ENCODE results near the gene CEP112. TPM values are rescaled to one million over a fixed set of nuclear protein-coding genes. Genes with fewer than 3 reads are reported as not detected.

The CEP112 gene
- polyA plus RNA-seq, 1 donor from 2014 or later = 6.0 TPM

GRCh38 chr17:65852911-65853310, 339.0 kb downstream of the CEP112 start:
- Histone ChIP-seq H3K79me2 (replicated peaks; ENCODE audit: insufficient read depth, low read length) (no peaks in the 10 kb centered on the region), H3K36me3 (ENCODE audit: insufficient read depth, low read length) (no peaks in the 10 kb centered on the region), H3K27ac (ENCODE audit: low read length) (no peak overlapping the region), H3K9me2 (ENCODE audit: insufficient read depth, low read length) (no peaks in the 10 kb centered on the region), H3K4me3 (ENCODE audit: low read length) (no peak overlapping the region), H3K9ac (ENCODE audit: low read length) (no peak overlapping the region), H4K20me1 (ENCODE audit: insufficient read depth) (no peaks in the 10 kb centered on the region), H2AFZ (ENCODE audit: low read depth, low read length) (no peak overlapping the region), H3K9me3 (ENCODE audit: low read length) (no peaks in the 10 kb centered on the region), H3K4me2 (ENCODE audit: low read length) (no peak overlapping the region), H3F3A (ENCODE audit: insufficient read depth, low read length, poor library complexity, severe bottlenecking) (no peaks in the 10 kb centered on the region), H3K27me3 (ENCODE audit: insufficient read depth, low read depth, low read length) (no peaks in the 10 kb centered on the region)
- TF ChIP-seq EZH2 (IDR thresholded peaks at IDR 0.05; ENCODE audit: borderline replicate concordance, insufficient read depth, low read length, poor library complexity, severe bottlenecking) = no peak
- TF ChIP-seq EP300 (conservative IDR thresholded peaks at IDR 0.05; ENCODE audit: poor library complexity, severe bottlenecking) = no peak
- TF ChIP-seq POLR2AphosphoS5 (IDR thresholded peaks at IDR 0.05) = no peak
- TF ChIP-seq, protein P1, sequence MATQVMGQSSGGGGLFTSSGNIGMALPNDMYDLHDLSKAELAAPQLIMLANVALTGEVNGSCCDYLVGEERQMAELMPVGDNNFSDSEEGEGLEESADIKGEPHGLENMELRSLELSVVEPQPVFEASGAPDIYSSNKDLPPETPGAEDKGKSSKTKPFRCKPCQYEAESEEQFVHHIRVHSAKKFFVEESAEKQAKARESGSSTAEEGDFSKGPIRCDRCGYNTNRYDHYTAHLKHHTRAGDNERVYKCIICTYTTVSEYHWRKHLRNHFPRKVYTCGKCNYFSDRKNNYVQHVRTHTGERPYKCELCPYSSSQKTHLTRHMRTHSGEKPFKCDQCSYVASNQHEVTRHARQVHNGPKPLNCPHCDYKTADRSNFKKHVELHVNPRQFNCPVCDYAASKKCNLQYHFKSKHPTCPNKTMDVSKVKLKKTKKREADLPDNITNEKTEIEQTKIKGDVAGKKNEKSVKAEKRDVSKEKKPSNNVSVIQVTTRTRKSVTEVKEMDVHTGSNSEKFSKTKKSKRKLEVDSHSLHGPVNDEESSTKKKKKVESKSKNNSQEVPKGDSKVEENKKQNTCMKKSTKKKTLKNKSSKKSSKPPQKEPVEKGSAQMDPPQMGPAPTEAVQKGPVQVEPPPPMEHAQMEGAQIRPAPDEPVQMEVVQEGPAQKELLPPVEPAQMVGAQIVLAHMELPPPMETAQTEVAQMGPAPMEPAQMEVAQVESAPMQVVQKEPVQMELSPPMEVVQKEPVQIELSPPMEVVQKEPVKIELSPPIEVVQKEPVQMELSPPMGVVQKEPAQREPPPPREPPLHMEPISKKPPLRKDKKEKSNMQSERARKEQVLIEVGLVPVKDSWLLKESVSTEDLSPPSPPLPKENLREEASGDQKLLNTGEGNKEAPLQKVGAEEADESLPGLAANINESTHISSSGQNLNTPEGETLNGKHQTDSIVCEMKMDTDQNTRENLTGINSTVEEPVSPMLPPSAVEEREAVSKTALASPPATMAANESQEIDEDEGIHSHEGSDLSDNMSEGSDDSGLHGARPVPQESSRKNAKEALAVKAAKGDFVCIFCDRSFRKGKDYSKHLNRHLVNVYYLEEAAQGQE (IDR thresholded peaks at IDR 0.05; ENCODE audit: borderline replicate concordance) = no peak

DNA sequence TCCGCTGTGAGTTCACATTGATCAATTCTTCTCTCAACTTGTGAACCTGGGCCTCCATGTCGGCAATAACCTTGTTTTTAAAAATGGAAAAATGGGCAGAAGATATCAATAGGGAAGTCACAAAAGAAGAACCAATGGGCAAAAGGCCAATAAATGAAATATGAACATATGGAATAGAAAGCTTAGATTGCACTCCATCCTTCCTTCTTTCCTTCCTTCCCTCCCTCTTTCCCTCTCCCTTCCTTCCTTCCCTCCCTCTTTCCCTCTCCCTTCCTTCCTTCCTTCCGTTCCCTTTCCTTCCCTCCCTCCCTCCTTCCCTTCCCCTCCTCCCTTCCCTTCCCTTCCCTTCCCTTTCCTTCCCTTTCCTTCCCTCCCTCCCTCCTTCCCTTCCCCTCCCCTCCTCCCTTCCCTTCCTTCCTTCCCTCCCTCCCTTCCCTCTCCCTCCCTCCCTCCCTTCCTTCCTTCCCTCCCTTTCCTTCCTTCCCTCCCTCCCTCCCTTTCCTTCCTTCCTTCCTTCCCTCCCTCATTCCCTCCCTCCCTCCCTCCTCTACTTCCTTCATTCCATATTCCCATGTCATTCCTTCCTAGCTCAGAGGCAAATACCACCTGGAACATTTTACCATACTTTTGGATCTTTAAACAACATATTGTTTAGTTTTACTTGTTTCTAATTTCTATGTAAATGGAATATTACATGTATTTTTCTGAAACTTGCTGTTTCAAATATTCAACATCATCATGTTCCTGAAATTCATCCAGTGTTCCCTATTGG, 339.8 kb downstream of the CEP112 start:
- Histone ChIP-seq H4K20me1 (ENCODE audit: insufficient read depth) (no peaks in the 10 kb centered on the region), H3K79me2 (replicated peaks; ENCODE audit: insufficient read depth, low read length) (no peaks in the 10 kb centered on the region), H2AFZ (ENCODE audit: low read depth, low read length) (no peak overlapping the region), H3K4me2 (ENCODE audit: low read length) (no peak overlapping the region), H3K9me3 (ENCODE audit: low read length) (no peaks in the 10 kb centered on the region), H3F3A (ENCODE audit: insufficient read depth, low read length, poor library complexity, severe bottlenecking) (no peaks in the 10 kb centered on the region), H3K27me3 (ENCODE audit: insufficient read depth, low read depth, low read length) (no peaks in the 10 kb centered on the region), H3K27ac (ENCODE audit: low read length) (no peak overlapping the region), H3K9ac (ENCODE audit: low read length) (no peak overlapping the region), H3K4me3 (ENCODE audit: low read length) (no peak overlapping the region), H3K36me3 (ENCODE audit: insufficient read depth, low read length) (no peaks in the 10 kb centered on the region), H3K9me2 (ENCODE audit: insufficient read depth, low read length) (no peaks in the 10 kb centered on the region)
- TF ChIP-seq SMC3 (conservative IDR thresholded peaks at IDR 0.05; ENCODE audit: poor library complexity) = no peak
- TF ChIP-seq EZH2 (IDR thresholded peaks at IDR 0.05; ENCODE audit: borderline replicate concordance, insufficient read depth, low read length, poor library complexity, severe bottlenecking) = no peak
- TF ChIP-seq TAF1 (IDR thresholded peaks at IDR 0.05; ENCODE audit: low read depth) = no peak

- Histone ChIP-seq H3K4me3 (ENCODE audit: low read length) (no peak overlapping the region), H2AFZ (ENCODE audit: low read depth, low read length) (no peak overlapping the region)
These were observed 341.4 kb downstream of the CEP112 start for GRCh38 chr17:65850486-65850885.

More at GRCh38 chr17:65850486-65850885, 341.4 kb downstream of the CEP112 start:
- TF ChIP-seq EP300 (conservative IDR thresholded peaks at IDR 0.05; ENCODE audit: poor library complexity, severe bottlenecking) = peak; percentile 61
- TF ChIP-seq RAD21 (conservative IDR thresholded peaks at IDR 0.05) = no peak
- no peak for TF ChIP-seq TAF1 (IDR thresholded peaks at IDR 0.05; ENCODE audit: low read depth)
- TF ChIP-seq POLR2AphosphoS5 (IDR thresholded peaks at IDR 0.05) = peak; percentile 45
- no peaks in the 10 kb centered on the region for H3K9me2 ChIP-seq (ENCODE audit: insufficient read depth, low read length)
- no peaks in the 10 kb centered on the region for H4K20me1 ChIP-seq (ENCODE audit: insufficient read depth)
- no peaks in the 10 kb centered on the region for H3K27me3 ChIP-seq (ENCODE audit: insufficient read depth, low read depth, low read length)
- H3K79me2 ChIP-seq (replicated peaks; ENCODE audit: insufficient read depth, low read length) = no peaks in the 10 kb centered on the region
- H3K36me3 ChIP-seq (ENCODE audit: insufficient read depth, low read length) = no peaks in the 10 kb centered on the region
- no peak overlapping the region for H3K9ac ChIP-seq (ENCODE audit: low read length)
- no peak overlapping the region for H3K27ac ChIP-seq (ENCODE audit: low read length)
- H3K4me2 ChIP-seq (ENCODE audit: low read length) = no peak overlapping the region
- no peaks in the 10 kb centered on the region for H3F3A ChIP-seq (ENCODE audit: insufficient read depth, low read length, poor library complexity, severe bottlenecking)
- H3K9me3 ChIP-seq (ENCODE audit: low read length) = no peaks in the 10 kb centered on the region

Measured in neural cell (in vitro differentiated cells).